Stimulated activated CD4-positive, alpha-beta T cell treated with anti-CD3 and anti-CD28 coated beads, Interleukin-2, amount 100 ng/mL, for 4 hours (primary cell): ENCODE measurements around the gene LZTS2.
"Not testable (repeated sequence)": the region's sequence is repeated elsewhere in the genome, so short reads cannot be mapped to it uniquely, and the experiment has no call there.

Experiments used
- DNase-seq: peaks from one replicate; pipeline ENCODE4 v3.0.0-alpha.2; 2020; ENCODE audit warnings: low read depth

LZTS2 gene, protein sequence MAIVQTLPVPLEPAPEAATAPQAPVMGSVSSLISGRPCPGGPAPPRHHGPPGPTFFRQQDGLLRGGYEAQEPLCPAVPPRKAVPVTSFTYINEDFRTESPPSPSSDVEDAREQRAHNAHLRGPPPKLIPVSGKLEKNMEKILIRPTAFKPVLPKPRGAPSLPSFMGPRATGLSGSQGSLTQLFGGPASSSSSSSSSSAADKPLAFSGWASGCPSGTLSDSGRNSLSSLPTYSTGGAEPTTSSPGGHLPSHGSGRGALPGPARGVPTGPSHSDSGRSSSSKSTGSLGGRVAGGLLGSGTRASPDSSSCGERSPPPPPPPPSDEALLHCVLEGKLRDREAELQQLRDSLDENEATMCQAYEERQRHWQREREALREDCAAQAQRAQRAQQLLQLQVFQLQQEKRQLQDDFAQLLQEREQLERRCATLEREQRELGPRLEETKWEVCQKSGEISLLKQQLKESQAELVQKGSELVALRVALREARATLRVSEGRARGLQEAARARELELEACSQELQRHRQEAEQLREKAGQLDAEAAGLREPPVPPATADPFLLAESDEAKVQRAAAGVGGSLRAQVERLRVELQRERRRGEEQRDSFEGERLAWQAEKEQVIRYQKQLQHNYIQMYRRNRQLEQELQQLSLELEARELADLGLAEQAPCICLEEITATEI

DNA sequence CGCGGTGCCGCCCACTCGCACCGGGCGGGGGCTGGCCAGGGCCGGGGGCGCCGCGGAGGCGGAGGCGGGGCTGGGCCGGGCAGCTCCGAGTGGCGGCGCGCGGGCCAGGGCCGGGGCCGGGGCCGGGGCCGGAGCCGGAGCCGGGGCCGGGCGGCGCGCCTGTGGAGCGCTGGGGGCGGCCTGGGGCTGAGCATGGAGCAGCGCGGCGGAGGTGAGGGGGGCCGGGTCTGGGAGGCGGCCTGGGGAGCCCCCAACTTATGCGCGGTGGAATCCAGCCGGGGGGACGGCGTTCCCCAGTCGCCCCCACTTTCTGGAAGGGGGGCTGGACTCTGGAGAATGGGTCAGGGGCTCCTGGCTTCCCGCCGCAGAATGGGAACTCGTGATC, at the start of gene LZTS2:
Gene LZTS2, plus strand, starts transcription at position 67 of the 385 bp plus-strand sequence. CDS start 2,731 bp downstream, outside the sequence.
- no peak for DNase-seq

DNA sequence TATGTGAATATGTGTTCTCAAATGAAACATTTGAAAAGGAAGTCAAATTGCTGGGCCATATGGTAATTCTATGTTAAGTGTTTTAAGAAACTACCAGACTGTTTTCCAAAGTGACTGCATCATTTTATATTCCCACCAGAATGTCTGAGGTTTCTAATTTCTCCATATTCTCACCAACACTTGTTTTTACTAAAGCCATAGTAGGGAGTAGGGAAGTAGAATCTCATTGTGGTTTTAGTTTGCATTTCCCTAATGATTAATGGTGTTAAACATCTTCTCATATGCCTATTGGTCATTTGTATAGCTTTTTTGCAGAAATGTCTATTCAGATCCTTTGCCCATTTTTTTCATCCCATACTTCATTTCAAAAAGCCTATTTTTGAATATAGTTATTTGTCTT, 39.4 kb upstream of the LZTS2 start:
- no peak for DNase-seq

DNA sequence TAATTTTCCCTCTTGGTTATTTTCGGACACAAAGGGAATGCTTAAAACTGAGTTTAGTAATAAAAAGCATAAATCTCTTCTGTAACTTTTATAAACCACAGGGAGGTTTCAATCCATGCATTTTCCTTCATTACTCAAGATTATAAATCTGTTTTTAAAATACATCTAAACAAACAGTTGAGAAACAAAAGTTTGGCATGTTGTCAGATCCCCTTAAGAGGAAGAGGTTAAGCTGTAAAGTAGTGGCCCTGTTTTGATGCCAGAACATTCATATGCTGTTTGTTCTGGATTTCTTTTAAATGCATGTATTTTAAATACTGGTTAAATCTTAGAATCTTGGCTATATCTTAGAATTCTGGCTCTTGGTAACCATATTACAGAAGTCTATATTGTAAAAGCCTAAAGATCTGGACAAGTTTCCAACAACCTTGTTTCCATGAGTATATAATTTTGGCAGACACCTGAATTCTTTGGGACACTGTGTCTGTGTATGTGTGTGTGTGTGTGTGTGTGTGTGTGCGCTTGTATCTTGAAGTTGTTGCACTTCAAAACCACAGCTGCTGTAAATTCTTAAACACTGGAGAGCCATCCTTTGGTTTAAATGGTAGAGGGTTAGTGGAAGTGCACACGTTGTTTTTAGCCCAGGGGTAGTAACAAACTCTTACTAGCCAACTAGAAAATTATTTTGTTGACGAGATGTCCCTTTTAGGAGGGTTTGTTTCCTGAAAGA, 37.1 kb upstream of the LZTS2 start:
- no peak for DNase-seq

DNA sequence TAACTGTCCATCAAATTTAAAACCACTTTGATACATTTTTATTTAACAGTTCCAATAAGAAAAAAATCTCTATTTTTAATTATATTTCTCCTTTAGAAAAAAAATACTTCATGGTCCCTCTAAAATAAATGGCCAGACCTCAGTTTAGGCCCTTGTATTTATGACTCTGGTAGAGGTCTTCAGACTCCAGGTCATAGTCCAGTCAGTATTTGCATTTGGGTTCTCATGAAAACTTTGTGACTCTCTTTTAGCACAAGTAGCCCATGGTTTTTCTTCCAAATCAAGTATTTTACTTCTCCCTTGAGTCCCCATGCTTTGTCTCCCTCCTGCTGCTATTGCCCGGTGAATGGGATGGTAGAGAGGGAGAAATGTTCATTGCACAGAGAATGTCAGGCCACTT, 35.8 kb upstream of the LZTS2 start:
- no peak for DNase-seq

DNA sequence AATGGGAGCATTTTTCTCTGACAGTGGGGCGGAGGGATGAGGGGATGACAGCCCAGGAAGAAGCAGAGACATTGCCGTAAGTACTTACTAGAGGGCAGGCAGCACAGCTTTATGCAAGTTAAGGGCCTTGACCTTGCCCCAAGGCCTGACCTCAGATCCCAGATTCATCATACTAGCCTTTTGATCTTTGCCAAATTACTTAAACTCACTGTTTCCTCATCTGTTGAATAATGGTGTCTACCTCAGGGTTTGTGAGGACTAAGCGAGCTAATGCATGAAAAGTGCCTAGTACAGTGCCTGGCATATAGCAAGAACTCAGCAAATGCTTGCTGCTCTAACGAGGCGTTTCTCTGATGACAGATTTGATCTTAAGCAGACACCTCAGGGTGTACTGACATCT, 33.8 kb upstream of the LZTS2 start:
- no peak for DNase-seq

DNA sequence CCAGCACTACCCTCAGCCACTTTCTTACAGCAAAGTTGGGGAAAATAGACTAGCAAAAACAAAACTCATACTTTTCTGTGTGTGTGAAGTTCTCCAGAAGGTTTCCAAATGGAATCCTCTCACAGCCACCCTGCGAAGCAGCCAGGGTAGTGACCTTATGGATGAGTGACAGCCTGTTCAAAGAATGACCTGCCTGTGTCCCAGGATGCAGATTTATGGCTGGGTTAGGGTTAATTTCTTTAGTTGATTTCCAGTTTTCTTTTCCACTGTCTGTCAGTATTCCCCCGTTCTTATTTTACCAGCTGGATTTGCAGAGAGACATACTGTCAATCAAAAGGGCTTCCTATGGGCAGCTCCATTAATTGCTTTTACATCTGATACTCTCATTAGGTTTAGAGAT, 32.7 kb upstream of the LZTS2 start:
- DNase-seq: no peak

DNA sequence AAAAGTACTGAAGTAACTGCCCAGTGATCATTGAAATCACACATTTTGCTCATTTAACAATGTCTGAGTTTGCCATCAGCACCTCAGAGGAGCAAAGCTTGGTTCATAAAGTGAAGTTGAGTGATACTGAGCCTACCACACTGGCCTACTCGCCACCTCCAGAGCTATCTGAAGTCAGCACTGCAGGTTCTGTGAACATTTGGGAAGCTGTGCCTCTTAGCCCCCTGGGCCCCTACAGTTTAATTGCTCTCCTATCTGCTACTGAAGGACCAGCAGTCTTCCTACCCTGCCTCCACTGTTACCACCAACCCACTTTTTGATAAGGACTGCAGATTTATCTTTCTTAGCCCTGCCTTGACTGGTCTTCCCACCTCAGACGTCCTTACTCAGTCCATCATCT, 32.3 kb upstream of the LZTS2 start:
- no peak for DNase-seq

DNA sequence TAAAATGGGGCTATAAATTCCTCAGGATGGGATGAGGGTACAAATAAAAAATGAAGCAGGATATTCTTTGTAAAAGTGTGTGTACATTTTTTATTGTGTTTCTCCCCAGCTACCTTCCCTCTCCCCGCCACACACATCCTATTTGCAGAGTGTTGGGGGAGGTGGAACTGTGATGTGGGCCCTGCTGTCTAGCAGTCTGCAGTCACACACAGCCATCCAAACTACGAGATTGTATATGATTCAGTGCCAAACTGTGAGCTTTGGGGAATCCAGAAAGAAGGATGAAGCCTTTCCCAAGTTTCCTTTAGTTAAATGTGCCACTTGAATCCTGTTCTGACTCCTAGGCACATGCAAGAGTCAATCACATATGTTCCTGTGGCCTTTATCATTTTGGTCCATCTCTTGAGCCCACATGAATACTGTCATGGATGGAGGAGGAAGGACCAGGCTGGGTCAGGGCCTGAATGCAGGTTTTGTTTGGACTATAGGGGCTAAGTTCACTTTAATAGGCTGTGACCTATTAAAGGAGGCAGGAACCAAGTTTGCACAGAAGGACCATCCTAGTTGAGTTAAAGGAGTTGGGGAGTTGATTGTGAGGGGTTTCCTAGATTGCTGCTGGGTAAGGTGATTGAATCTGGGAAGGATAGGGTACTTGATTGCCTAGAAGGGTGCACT, 31.4 kb upstream of the LZTS2 start:
- no peak for DNase-seq

DNA sequence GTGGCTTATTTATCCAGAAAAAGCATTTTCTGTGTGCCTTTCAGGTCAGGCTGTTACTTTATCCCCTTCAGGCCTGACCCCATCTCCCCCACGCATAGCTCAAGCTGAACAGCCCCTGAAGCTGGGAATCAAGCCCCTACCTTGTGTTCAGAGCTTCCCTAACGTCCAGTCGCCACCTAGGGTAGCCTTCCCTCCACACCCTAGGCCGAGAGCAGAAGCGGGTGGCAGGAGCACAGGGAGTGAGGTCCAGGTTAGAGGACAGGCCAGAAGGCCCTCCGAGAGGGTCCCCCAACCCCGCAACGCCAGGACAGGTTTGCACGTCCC, 30.8 kb upstream of the LZTS2 start:
- DNase-seq: no peak

DNA sequence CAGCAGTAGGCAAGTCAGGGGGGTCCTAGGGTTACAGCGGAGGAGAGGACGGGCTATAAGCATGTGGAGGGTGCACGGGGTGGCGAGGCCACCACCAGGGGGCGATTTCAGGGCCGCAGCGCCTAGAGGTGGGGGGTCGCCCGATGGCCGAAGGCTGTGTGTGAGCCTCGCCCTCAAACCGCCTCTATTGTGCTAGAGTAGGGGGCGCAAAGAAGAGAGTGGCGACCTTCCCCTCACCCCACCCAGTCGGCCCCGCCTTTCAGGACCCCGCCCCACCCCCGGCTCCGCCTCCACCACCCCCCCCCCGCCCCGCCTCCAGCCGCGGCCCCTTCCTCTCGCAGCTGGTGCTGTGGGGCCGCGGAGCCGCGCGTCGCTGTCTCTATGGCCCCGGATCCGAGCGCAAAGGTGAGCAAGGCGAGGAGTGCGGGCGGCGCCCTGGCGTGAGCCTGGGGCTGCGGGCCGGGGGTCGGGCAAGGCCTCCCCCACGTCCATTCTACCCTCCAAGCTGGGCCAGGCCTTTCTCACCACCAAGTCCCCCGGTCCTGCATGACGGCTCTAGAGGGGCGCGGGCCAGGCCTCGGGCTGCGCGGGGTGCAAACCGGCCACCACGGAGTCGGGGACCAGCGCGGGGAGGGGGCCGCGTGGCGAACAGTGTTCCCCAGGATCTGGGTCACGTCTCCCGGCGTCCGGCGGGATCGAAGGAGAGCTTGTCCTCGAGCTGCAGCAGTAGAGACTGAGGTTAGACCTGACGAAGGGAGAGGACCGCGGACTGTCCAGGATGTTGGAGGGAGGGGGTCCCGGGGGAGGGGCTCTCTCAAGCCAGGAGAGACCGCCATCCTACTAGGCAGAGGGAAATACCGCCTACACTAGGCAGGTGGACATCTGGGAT, 30.2 kb upstream of the LZTS2 start, which contains the start of gene SEMA4G:
Gene SEMA4G, plus strand, starts transcription at position 318 of the 889 bp plus-strand sequence. CDS start 3,409 bp downstream, outside the sequence.
- DNase-seq: no peak

DNA sequence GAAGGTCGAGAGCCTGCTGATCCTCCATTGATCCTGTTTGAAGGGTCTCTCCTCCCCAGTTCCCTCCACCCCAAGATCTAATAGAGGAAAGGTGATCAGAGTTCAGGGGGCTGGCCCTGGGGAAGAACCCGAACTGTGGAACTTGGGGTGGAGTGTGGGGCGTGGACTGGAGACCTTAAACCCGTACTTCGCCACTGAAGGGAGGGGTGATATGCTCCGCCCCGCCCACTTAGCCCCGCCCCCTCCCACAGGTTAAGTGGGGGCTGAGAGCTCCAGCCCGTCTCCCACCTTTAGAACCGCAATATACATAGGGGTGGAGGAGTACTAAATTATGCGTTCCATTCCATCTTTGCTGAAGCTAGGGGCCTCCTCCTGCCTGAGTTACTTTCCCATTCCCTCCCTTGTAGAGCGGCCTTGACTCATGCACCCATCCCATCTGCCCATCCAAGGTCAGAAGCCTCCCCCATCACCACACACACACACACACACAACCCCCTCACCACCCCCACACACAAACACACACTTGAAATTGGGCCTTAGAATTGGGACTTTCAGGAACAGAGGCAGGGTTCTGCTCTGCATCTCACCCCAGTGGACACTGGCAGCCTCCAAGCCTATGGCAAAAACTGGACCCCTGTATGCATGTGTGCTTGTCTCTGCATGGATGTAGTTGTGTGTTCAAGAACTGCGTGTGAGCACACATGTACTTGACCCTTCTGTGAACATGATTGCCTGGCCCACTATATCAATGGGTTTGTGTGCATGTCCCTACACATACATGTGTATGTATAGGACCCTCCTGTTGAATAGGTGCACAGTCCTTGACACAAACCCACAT, 29.3 kb upstream of the LZTS2 start:
- no peak for DNase-seq

DNA sequence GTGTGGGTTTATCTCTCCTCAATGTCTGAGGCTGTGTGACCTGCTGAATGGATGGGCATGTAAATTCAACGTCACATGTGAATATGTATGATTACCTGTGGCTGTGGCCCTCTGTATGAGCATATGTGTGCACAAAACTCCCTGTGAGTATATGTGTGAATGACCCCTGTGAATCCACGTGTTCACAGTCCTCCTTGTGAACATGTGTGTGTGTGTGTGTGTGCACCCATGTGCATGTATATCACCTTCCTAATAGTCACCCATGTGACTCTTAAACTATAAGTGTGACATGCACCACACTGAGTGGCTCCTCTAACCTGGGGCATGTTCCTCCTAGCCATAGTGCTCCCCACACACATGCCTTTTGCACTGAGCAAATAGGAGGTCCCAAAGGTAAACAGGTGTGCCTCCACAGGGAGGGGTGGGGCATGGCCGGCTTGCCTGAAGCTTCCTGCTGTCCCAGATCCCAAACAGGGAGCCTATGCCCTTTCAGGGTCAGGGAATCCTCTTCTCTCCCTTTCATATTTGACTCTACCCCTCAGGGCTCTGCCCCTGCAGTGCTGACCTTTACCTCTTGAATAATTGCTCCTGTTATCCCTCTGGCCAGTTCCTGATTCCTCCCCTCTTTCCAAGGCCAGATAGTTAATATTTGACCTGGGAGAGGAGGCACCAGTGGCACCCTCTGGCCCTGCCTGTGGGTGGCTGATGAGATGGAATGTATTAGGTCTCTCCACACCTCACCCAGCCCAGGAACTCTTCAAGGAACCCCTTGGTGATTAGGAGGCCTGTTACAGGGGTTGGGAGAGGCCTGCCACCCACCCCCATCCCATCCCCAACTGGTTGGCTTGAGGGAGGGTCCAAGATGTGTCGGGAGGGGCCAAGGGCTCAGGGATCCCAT, 28.4 kb upstream of the LZTS2 start:
- DNase-seq: no peak

DNA sequence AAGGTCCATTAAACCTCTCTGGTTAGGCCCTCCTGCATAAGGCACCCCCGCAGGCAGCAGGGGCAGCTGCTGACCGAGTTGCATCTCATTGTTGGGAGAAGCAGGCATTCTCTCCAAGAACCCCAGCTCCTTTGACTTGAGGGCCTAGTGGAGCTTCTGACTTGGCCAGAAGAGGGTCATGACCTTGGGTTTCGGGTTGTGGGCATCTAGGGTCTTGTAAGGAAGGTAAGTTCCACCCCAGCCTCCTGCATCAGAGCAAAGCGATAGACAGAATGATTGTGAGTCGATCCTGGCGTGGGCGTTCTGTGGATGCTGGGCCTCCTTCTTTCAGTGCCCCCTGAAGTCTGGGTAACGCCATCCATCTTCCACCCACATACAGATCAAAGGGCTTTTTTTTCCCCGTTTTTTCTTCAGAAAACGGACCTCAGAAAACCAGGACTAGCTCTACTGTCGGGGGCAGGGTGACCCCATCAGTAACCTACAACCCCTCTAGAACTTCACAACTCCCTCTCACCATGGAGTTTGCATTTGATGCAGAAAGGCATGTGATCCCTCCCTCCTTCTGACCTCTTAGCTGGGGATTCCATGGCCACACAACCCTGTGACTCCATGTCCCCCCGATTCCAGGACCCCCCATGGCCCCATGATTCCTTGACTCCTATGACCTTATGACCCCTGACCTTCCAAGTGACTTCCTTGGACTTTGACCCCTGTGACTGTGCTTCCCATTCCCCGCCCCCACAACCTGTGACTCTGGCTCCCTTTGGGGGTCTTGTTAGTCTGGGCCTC, 27.3 kb upstream of the LZTS2 start:
- no peak for DNase-seq

DNA sequence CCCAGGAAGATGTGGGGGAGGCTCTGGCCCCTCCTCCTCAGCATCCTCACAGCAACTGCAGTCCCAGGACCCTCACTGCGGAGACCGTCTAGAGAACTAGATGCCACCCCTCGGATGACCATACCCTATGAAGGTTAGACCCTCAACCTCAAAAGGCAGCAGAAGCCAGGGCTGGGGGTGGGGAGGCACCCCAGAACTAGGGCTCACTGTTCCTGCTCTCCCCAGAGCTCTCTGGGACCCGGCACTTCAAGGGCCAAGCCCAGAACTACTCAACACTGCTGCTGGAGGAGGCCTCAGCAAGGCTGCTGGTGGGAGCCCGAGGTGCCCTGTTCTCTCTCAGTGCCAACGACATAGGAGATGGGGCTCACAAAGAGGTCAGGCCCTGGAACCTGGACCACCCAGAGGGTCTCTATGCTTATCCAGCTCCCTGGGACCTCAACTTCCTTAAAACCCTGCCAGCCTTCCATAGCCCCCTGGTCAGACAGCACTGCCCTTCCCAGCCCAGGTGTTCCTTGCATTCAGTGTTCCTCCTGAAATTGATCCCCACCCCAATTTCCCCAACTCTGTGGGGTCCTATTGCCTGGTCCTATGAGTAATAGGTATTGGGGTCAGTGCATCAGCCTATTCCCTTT, 26.6 kb upstream of the LZTS2 start:
- DNase-seq: no peak

DNA sequence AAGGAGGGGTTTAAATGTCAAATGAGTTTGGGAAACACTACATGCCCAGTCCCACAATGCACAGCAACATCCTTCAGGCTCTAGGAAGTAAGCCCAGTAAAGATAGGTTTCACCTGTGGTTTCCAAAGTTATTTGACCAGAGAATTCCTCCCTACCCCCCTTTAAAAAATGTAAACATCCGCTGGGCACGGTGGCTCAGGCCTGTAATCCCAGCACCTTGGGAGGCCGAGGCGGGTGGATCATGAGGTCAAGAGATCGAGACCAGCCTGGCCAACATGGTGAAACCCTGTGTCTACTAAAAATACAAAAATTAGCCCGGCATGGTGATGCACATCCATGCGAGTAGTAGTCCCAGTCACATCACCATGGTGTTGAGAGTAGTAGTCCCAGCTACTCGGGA, 24.2 kb upstream of the LZTS2 start:
- DNase-seq: not testable (repeated sequence)

DNA sequence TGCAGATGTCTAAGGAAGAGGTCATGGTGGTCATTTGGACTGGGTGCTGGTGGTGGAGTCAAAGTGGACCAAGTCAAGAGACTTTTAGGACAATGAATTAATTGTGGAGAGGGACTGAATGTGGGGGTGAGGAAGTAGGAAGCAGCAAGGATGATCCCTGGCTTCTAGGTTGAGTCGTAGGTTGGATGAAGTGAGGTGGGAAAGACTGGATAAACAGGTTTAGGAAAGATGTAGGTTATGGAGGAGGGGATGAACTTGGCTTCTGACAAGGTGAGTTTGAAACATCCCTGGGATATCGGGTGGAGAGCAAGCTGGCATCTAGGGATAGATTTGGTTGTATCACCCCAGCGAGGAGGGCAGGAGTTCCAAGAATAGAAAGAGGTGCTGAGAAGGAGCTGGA, 22.7 kb upstream of the LZTS2 start:
- DNase-seq: no peak

DNA sequence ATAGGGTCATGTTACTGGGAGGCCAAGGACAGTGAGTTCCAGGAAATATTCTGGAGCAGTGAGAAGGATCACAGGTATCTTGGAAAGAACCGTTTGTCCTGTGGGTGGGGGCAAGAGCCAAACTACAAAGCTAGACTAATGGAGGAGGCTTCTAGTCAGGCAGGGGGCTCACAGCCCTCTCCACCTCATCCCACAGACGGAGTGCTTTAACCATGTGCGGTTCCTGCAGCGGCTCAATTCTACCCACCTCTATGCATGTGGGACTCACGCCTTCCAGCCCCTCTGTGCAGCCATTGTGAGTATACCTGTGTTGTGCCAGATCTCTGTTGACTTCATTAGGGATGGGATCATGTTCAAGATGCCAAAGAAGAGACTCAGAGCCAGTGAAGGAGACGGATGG, 22.2 kb upstream of the LZTS2 start:
- DNase-seq: no peak
